Stimulated activated CD8-positive, alpha-beta memory T cell treated with anti-CD3 and anti-CD28 coated beads, Interleukin-7, amount 100 ng/mL, for 48 hours (primary cell): ENCODE results near the gene GNAS-AS1.

Source experiments
- DNase-seq, 2 donors: peaks; one replicate each; pipeline ENCODE4 v3.0.0-alpha.2; 2020; ENCODE audit warnings: low read depth in 1 of 2; ENCODE audit errors: extremely low read depth in 1 of 2

Gene GNAS-AS1

DNA sequence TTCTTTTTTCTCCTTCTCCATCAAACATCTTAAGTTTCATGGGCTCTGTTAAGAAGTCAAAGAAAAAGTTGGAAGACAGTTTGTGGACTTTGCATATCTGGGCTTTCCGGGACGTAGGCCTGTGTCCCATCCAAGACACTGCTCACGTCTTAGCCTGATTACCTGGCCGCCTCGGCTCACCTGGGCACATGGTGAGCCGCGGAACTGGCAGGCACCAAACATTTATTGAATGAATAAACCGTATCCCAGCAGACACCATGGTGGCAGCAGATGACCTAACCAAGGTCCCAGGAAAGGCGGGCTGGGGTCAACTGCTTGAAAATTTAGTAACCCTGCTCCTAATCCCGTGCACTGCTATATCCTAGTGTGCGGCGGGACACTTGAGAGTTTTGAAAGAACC, 37.4 kb upstream of the GNAS-AS1 start:
- no peak for DNase-seq

DNA sequence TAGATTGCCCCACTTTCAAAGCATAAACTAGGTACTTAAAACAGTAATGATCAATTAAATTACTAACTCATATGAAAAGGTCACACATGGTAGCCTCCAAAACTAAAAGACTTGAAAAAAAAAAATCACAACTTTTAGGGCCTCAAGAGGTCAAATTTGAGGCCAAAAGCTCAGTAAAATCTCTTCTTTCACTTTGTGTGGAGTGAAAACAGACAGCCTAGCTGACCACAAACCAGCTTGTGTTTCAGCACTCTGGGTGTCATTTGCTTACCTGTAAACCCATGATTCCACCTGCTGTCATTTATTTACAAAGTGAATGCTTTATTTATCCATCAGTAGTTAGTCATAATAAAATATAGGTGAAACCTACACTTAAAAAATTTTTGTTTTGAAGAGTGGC, 35.8 kb upstream of the GNAS-AS1 start:
- DNase-seq = no peak

GRCh38 chr20:58884966-58885365, 34.3 kb upstream of the GNAS-AS1 start:
- no peak for DNase-seq

- no peak for DNase-seq
Measured at GRCh38 chr20:58883241-58883691, 32.6 kb upstream of the GNAS-AS1 start.

DNA sequence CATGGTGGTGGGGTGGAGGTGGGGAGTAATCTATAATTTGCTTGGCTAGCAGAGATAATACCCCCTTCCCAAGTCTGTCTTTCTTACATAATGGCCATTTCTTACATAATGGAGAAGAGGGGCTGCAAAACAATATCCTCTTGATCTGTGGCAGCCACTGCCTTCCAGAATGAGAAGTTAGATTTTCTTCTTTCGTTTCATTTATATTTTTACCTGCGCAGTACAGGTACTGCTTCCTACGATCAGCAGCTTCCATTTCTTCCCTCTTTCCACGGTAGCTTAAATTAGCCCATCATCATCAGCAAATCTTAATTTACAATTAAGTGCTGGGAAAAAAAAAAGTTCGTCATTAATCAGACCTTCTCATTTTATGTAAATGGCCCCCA, 32.0 kb upstream of the GNAS-AS1 start:
- DNase-seq = no peak

DNA sequence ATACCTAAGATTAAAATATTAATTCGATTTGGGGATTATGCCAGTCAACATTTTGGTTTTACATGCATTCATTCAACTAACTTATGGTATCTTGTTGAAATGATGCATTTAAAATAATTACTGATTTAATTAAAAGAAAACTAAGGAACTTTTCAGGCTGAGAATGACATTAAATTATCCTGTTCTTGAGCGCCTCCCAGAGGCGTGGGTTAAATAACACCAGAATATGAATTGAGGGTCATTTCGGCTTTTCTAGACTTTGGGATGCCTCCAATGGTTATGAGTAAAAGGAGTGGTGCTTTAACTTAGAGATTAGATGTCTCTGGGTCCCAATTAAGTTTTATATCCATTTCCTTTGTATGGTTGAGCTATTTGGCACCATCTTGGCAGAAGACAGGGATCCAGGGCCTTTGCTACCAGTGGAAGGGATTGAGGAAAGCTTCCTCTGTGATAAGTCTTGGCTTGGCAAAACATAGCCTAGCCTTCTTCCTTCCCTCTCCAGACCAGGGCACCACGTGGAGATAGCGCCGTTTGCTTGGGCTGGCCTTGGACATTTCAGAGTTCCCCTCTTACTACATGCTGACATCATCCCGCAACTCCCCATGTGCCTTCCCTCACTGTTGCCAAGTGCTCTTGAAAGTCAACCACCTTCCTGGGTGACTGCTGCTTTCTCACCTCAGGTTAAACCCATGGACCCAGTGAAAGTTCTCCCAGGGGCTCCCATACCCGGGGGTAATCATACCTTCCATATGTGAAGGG, 30.5 kb upstream of the GNAS-AS1 start:
- DNase-seq = no peak

- no peak for DNase-seq
Measured at GRCh38 chr20:58880441-58880840, 29.7 kb upstream of the GNAS-AS1 start.

DNA sequence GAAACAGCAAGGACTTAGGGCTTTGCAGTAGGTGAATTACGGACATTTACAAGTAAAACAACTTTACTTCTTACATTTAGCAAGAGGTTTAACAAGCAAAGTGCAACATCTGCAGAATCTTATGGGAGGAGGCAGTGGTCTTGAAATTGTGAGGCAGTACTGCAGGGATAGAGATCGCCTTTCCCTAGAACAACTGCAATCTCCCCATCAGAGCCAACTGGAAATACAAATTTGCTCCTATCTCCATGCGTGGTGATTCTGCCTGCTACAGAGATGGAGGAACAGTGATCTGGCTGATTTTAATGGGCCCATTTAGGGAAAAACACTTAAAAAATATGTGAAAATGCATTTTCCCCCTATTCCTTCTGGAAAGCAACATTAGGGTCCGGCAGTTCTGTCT, 27.7 kb upstream of the GNAS-AS1 start:
- no peak for DNase-seq

DNA sequence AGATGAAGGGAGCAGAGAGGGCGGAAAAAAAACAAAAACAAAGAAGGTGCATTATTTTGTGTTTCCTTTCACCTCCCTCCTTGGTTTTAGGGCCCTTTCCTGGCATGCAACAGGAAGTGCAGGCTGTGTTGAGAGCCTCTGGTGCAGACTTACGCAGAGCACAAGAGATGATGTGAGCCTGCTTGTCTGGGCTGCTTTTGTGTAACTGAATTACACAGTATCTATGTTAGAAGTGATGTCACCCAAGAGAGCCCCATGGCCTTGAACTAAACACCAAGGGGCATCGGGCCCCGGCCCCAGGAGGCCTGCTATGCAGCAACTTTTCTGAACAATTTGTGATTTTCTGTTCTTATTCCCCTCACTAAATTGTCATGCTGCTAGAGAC, 27.3 kb upstream of the GNAS-AS1 start:
- no peak for DNase-seq

DNA sequence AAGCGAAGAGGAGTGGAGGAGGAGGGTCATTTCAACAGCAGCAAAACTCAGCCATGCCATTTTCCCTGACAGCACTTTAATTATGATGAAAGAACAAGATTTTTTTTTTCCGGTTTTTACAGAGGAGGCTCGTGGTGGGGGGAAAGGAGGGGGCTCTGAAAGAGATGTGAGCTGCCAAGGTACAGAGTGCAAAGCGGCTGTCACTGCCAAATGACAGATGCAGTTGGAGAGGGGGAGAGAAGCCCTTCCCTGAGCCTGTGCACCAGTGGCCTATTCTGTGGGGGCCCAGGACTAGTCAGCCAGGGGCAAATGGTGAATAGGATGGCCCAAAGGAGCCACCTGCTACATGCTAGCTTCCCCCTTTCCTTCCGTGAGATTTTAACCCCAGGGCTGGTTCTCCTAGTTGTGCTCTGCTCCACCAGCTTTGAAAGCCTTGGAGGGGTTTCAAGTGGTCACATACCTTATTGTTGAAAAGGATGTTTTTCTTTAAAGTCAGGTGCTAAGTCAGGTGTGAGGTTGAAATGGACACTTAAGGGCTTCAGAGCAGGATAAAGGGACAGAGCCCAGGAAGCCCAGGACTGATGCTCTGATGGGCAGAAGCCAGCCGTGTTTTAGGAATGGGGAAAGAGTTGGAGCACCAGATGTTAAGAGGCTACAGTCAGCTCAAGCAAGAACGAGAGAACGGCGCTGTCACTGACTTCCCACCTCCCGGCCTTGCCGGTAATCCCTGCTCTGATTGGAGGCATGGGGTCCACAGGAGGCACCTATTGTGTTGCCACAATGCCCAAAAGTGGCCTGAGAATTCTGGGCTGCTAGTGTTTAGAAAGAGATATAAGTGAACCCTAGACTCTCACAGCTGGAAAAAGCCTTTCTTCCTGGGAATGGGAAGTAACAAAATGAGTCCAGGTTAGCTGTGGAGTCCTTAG, 26.6 kb upstream of the GNAS-AS1 start:
- DNase-seq = no peak

DNA sequence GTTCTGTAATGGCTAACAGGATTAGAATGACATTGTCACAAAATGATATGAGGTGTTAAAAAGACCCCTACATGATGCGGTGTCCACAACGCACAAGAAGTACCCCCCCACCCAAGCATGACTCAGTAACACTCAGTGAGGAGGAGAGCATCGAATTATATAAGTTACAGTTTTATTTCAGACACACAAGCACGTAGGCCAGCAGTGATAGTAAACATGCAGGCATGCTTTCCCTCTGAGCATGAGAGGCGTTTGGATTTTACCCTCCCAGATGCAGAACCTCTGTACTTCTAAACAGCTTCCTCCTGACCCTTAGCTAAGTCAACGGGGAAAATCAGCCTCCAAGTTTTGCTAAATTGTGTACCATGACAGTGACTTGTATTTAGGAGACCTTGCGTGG, 25.7 kb upstream of the GNAS-AS1 start:
- DNase-seq = no peak

DNA sequence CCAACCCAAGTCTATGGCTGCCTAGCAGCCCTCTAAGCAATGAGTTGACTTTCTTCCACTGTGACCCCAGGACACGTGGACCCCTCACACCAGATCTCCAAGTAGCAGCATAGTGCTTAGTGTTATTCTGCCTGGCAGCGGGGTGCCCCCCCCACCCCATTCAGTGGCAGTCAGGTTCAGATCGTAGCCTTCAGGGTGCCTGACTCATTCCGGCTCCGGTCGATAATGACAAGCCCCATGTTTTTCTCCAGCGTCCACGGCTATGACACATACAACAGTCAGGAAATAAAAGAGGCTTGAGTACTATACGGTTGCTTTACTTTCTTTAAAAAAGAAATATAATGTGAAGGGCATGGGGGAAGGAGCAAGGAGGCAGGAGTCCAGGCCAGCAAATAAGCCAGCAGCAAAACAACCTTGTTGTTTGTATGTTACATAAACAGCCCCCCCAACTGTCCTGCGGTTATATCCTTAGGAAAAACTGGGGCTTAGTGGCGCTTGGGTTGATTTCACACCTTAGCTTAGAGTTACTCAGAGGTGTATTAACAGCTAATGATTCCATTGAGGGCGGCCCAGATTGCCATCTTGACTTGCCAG, 24.9 kb upstream of the GNAS-AS1 start:
- no peak for DNase-seq

GRCh38 chr20:58875111-58875510, 24.4 kb upstream of the GNAS-AS1 start:
- DNase-seq = no peak

DNA sequence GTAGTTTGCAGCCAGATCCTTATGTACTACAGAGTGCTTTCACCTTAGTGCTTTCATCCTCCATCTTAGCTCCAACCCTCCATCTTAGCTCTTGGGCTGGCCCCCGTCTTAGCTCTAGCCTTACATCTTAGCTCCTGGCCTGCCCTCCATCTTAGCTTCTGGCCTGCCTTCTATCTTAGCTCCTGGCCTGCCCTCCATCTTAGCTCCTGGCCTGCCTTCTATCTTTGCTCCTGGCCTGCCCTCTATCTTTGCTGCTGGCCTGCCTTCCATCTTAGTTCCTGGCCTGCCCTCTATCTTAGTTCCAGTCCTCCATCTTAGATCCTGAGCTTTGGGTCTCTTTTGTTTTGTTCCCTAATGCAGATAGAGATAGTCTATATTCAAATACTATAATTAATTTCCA, 23.8 kb upstream of the GNAS-AS1 start:
- no peak for DNase-seq

- DNase-seq = no peak
Measured at GRCh38 chr20:58871533-58872102, 20.9 kb upstream of the GNAS-AS1 start.

DNA sequence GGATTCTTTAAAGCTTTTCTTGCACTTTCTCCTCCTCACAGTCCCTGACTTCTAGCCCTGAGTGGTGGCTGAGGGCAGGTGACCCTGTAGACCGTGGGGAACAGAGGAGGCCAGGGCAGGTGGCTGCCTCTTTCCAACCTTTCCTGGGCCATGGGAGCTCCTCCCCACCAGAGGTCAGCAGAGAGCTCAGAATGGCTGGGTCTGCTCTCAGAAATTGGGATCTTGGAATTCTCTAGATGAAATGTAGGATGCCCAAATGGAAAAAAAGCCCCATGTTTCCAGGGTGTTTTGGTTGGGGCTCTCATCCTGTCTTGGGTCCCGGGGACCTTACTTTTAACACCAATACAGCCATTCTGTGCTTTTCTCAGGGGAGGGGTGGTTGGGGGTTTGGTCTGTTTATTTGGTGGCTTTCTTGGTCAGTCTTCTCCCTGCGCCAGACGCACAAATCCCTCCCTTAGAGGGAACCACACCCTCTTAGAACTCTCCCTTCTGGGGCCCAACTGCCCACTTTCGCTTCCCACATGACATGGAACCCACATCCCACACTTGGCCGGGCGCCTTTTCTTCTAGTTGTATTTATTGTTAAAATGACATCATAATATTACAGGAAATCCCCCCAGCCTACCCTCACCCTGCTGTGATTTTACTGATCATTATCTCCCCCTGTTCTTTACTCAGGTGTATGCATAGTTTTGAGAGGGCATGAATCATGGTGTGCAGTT, 19.8 kb upstream of the GNAS-AS1 start:
- DNase-seq = no peak

DNA sequence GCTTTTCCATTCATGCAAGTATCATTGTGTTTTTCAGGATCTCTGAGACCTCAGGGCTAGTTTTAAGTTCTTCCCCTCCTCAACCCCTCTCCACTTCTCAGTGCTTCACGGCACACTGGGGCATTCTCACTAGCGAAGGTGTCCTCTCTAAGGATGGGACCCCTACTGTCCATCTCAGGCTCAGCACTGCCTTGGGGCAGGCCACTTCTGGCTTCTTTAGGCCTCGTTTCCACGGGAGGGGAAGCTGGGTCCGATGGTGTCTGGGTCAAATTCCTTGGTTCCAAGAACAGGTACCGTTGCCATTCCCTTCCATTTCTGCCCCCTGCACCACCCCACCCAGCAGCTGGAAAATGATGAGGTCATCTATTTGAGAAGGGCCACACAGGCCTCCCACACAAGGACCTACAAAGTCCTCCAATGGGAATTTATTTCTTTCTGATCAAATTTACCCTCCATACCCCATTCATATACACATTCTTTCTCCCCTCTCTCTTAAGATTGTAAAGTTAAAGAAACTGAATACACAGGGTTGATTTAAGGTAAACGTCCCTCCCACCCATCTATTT, 19.0 kb upstream of the GNAS-AS1 start:
- DNase-seq = no peak

- DNase-seq = no peak
Measured at GRCh38 chr20:58868795-58869194, 18.1 kb upstream of the GNAS-AS1 start.

DNA sequence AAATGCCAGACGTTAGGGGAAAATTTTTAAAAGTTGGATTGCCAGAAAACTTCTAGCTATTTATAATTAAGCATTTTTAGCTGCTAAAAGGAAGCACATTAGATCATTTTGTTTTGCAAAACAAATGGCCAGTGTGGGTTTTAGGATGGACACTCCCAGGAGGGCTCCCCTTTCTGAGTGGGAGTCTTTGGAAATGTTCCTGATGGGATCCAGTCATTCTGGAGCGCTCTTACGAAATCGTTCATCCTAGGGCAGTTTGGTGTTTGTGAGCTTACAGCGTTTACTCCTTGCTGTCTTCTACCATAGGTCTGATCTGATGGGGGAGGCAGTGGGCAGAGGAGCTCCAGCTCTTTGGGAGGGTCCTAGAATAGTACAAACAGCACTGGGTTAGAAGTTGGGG, 16.5 kb upstream of the GNAS-AS1 start:
- no peak for DNase-seq

GRCh38 chr20:58865843-58866242, 15.1 kb upstream of the GNAS-AS1 start:
- DNase-seq = no peak
